Measurements from ENCODE around the gene GOLGA6L26. TPM values are rescaled to one million over a fixed set of nuclear protein-coding genes. Genes with fewer than 3 reads are reported as not detected.

GOLGA6L26 gene
- not detected in 2 replicates for total RNA-seq

GRCh38 chr15:23334096-23334495 is at the start of gene GOLGA6L26:
Gene GOLGA6L26 (minus strand): TSS chr15:23334196. CDS start chr15:23334135, 61 bp downstream.

GRCh38 chr15:23354448-23354847 is 20.5 kb upstream of the GOLGA6L26 start, which contains the start of gene GOLGA8S:
Gene GOLGA8S (plus strand): TSS chr15:23354748. CDS start chr15:23354810, 62 bp downstream.

Other genes with a start within 250 kb of the GOLGA6L26 start
- gene GOLGA6L1, start 197.4 kb downstream of the GOLGA6L26 start, total RNA-seq, result not detected in 2 replicates
- under 0.01 and 0.12 TPM in 2 replicates for gene GOLGA8S, start 20.6 kb upstream of the GOLGA6L26 start, total RNA-seq
- not detected in 2 replicates for gene GOLGA6L2, start 113.0 kb upstream of the GOLGA6L26 start, total RNA-seq
- gene MKRN3, start 231.5 kb upstream of the GOLGA6L26 start, total RNA-seq, result 0.37 and 0.89 TPM in 2 replicates

Data from uterine smooth muscle cell (primary cell).